Measurements from ENCODE around the gene PXDC1.
"Not testable (repeated sequence)": the region's sequence is repeated elsewhere in the genome, so short reads cannot be mapped to it uniquely, and the experiment has no call there.

PXDC1 gene

DNA sequence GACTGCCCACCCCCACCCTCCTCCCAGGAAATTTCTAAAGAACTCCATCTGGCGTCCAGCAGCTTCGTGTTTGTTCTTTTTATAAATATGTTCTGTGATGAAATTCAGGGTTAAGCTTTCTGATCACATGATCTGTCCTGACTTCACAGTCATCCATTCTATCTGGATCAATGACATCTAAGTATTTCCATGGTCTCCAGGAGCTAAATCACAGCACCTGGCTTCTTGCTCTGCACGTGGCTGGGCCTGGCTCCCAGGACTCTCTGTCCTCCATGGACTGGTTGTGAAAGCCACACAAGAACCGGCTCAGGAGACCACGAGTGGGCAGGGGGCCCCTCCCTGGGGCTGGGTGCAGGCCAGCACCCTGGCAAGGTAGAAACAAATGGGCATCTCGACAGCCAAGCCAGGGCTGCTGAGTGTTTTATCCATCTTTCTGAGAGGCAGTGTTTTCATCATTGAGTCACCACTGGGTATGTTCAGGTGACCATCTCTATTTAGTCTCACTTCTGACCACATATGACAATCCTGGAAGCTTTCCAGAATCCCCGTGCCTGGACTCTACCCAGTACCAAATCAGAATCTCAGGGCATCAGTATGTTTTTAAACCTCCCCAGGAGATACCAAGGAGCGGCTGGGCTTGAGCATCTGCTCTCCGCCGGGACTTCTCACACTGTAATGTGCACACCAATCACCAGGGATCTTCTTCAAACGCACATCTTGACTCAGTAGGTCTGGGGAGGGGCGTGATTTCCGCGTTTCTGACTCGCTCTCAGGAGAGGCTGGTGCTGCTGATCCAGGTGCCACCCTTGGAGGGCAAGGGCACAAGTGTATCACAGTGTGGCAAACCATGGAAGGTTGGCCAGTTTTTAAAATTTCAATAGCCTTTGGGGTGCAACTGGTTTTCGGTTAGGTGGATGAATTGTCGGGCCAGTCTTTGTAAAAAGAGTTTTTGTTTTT, 31.6 kb upstream of the PXDC1 start:
- DNase-seq (ENCODE audit: extremely low read depth in 1 of 2, low read depth in 1 of 2): no peak

DNA sequence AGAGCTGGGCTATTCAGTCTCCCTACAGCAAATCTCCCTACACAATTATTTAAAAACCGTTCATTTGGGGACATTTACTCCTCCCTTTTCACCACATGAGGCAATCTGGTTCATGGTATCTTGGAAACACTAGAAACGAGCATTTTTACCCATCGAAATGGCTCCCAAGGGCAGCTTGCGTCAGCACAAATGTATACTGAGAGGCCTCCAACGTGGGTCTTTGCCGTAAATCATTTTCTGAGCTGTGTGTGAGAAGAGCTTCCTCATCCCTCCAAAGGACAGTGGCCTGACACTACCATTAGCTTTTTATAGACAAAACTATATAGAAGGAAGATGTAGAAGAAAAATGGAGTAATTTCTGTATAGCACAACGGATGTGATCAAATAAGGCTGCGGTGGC, 30.0 kb upstream of the PXDC1 start:
- DNase-seq (ENCODE audit: extremely low read depth in 1 of 2, low read depth in 1 of 2): no peak

DNA sequence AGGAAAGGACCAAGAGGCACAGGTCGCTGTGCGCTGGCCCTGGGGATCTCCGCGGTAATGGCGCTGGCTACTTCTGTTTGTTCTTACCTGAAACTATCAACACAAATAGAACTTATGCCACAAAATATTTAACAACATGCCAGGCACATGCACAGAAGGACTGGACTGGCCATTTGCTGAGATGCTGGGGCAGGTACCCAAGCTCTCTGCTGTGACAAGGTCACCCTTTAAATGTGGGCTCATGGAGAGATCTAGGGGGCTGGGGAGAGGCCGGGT, 28.0 kb upstream of the PXDC1 start:
- DNase-seq (ENCODE audit: extremely low read depth in 1 of 2, low read depth in 1 of 2): no peak

DNA sequence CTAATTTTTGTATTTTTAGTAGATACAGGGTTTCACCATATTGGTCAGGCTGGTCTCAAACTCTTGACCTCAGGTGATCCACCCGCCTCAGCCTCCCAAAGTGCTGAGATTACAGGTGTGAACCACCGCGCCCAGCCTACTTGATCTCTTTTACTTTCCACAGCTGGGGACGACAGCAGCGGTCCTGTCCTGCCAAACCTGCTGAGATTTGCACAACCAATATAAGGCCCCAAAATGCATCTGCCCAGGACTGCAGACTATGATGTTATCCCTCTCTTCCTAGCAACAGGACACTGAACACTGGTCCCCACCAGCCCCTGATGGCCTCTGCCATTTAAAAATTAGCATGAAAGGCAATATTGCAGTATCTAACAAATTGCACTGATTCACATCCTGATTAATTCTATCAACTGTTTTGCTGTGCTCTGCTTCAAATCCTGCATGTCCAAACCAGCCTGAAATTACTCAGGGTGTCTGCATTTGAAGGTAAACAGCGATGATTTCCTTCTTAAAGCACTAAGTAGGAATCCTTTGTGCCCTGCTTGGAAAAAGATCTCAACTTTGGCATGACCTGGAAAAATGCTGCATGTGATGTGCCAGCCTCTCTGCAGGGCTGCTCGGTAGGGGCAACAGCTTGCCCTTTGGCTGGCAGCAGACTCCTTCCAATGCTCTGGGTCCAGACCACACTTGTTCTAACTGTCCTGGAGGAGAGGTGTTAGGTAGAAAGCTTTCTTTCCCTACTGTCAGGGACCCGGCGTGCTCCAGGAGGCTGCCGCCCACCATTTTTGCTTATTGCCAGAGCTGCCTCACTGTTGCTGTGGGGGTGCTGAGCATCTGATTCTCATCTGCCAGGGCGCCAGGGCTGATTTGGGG, 27.4 kb upstream of the PXDC1 start:
- DNase-seq (ENCODE audit: extremely low read depth in 1 of 2, low read depth in 1 of 2): no peak

DNA sequence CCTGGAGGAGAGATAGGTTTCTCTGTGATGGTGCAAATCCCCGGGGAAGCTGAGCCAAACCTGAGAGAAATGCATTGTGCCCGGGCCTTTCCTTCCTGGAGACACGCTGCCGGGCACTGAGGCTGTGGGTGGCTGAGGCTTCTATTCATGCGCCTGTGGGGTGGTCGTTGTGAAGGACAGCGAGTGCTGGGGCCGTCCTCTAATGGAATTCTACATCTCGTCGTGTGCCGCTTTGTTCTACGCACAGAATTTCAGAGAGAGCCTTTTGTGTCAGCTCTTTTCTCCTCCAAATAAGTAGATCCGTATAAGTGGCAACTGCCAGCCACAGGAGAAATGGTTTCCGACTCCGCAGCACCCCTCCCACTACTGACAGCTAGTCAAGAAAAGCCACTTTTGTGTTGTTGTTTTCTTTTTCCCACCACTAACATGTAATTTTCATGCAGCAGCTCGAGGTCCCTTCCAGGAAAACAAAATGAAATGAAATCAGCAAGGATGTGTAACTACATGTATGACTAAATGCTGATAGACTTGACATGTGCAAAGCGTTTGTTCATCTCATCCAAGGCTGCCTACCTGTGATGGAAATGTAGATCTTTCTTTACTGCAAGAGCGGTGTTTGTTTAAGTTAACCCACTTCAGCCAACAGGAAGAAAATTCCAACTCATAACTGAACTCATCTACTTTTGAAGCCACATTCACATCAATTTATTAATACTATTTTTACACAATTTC, 26.4 kb upstream of the PXDC1 start:
- DNase-seq (ENCODE audit: extremely low read depth in 1 of 2, low read depth in 1 of 2): no peak

DNA sequence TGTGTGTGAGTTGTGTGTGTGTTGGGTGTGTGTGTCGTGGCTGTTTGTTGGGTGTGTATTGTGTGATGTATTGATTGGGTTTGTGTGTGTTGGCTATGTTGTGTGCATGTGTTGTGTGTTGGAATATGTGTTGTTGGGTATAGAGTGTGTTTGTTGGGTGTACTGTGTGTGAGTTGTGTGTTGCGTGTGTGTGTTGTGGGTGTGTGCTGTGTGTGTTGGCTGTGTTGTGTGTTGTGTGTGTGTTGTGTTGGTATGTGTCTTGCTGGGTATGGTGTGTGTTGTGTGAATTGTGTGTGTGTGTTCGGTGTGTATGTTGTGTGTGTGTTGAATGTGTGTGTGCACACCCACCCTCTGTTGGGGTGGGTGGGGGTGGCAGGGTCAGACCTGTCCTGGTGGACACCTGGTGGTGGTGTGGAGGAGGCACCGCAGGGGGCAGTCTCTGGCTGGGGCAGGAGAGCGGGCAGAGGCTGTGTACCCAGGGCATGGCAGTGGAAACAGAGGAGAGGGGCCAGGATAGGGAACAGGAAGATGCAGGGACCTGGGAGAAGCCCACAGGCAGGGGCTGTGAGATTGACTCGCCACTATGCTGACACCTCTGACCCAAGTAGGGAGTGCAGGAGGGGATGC, 25.5 kb upstream of the PXDC1 start:
- DNase-seq (ENCODE audit: extremely low read depth in 1 of 2, low read depth in 1 of 2): no peak

DNA sequence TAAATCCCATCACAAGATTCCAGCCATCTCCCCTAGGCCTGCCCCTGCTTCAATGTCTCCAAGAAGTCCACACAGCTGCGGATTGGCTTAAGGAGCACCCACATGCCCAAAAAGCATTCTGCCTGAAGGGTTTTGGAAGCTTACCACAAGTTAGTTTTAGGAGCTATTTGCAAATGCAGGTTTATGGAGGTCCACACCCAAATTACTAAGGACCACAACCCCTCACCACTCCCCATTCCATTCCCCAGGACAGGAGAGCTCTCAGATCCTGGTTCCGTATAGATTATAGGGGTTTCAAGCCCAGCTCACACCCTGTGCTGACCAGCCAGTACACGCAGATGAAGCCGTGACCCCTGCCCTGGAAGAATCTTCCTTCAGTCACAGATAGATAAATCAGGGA, 24.3 kb upstream of the PXDC1 start:
- DNase-seq (ENCODE audit: extremely low read depth in 1 of 2, low read depth in 1 of 2): no peak

DNA sequence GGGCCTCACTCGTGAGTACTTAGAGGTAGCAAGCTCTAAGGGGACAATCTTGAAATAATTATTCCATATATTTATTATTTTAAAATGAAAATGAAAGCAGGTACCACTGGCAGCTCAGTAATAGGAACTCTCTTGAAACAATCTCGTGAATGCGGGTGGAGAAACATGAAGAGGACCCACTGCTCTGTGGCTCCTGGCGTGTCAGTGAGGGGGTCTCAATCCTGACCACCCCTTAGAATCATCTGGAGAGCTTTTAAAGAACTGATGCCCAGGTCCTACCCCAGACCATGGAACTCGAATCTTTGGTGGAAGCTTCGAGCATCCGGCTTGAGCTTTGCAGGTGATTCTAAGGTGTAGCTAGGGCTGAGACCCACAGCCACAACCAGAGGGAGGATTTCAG, 23.9 kb upstream of the PXDC1 start:
- DNase-seq (ENCODE audit: extremely low read depth in 1 of 2, low read depth in 1 of 2): no peak

DNA sequence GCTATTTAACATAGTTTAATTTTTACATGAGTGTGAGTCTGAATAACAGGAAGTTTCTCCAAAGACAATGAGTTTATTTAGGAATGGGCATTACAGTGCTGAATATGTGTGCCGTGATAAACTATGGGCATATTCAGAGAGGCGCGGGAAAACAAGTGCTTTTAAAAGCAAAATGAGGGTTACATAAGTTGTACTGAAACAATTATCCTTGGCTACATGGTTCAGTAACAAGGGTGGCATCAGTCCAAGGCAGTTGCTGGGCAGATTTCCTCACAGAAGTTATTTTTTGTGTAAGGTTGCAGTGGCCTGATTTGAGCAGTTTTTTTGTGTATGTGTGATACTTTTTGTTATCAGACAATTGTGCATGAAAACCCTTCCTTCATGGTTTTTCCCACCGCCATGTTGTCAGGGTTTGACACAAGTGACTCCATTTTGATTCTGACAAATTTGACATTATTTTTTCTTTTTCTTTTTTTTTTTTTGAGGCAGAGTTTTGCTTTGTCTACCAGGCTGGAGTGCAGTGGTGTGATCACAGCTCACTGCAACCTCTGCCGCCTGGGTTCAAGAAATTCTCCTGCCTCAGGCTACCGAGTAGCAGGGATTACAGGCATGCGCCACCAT, 22.3 kb upstream of the PXDC1 start:
- no peak for DNase-seq (ENCODE audit: extremely low read depth in 1 of 2, low read depth in 1 of 2)

DNA sequence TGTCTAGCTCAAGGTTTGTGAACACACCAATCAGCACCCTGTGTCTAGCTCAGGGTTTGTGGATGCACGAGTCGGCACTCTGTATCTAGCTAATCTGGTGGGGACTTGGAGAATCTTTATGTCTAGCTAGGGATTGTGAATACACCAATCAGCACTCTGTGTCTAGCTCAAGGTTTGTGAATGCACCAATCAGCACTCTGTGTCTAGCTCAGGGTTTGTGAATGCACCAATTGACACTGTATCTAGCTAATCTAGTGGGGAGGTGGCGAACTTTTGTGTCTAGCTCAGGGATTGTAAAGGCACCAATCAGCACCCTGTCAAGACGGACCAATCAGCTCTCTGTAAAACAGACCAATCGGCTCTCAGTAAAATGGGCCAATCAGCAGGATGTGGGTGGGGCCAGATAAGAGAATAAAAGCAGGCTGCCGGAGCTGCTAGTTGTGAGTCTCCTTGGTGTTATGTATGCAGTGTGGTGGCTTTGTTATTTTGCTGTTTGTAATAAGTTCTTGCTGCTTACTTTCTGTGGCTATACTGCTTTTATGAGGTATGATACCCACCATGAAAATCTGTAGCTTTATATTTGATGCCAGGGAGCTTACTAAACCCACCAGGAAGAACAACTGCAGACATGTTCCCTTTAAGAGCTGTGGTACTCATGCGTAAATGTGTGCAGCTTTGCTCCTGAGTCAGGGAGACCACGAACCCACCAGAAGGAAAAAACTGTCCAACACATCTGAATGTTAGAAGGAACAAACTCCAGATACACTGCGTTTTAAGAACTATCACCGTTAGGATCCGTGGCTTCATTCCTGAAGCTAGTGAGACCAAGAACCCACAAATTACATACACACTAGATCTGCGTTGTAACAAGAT, 20.9 kb upstream of the PXDC1 start:
- not testable (repeated sequence) for DNase-seq (ENCODE audit: extremely low read depth in 1 of 2, low read depth in 1 of 2)

DNA sequence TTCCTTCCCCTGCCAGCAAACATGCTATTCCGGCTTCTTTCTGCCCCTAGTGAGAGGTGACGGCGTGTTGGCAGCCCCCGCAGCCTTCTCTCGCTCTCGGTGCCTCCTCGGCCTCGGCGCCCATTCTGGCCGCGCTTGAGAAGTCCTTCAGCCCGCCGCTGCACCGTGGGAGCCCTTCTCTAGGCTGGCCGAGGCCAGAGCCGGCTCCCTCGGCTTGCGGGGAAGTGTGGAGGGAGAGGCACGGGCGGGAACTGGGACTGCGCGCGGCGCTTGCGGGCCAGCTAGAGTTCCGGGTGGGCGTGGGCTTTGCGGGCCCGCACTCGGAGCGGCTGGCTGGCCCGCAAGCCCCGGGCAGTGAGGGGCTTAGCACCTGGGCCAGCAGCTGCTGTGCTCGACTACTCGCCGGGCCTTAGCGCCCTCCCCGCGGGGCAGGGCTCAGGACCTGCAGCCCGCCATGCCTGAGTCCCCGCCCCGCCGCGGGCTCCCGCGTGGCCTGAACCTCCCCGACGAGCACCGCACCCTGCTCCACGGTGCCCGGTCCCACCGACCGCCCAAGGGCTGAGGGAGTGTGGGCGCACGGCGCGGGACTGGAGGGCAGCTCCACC, 20.0 kb upstream of the PXDC1 start:
- no peak for DNase-seq (ENCODE audit: extremely low read depth in 1 of 2, low read depth in 1 of 2)

DNA sequence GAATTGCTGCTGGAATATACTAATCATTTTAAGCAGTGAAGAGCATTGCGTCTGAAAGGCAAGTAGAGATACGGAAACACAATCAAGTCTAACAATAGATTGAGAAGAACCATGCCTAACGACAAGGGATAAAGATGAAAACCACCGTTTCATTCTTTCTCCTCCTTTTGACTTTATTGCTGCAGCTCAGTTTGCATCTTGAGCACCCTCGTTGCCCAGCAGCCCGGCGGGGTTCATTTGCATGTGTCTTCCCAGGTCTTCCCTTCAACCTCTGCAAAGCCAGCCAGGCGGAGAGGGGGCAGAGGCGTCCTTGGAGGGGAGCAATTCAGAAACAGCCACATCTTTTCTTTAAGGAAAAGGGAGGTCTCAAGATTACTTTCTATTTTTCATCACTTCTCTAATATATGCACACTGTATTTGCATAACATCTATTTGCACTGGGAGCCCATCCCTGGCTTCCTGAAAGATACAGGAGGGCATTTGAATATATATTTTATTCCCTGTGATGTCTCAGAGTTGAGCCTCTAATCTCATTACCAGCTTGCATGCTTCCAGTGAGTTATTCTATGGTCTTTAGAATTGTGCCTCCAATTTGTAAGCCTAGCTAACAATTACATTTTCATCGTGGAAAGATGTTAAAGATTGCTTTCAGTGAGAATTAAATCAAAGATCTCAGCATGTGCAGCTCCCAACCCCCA, 18.7 kb upstream of the PXDC1 start:
- DNase-seq (ENCODE audit: extremely low read depth in 1 of 2, low read depth in 1 of 2): no peak

DNA sequence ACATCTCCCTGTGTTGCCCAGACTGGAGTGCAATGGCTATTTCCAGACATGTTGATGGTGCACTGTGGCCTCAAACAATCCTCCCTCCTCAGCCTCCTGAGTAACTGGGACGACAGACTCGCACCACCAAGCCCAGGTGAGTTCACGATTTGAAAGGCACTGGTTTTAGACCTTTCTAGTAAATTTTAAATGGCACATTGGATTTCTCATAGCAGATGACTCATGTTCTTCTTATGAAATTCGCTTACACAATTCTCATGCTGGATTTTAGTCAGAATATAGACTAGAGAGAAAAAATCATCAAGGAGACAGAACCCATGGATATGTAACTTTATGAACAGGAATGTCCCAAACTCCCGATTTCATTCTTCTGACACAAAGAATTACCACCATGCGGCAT, 18.1 kb upstream of the PXDC1 start:
- no peak for DNase-seq (ENCODE audit: extremely low read depth in 1 of 2, low read depth in 1 of 2)

DNA sequence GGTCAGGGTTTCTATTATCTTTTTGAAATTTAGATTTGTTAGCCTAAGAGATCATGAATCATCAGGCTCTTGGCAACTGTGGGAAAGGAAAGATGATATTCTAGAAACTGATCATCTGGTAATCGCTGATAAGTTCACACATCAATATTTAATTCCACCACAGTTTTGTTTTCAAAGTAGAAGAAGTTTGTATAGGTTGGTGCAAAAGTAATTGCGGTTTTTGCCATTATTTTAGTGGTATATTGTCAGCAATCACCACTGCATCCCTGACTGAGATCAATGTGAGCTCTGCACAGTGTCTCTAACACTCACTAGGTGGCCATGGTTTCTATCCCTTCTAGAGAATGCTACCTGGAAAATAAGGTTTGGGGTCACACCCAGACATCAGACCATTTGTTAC, 17.0 kb upstream of the PXDC1 start:
- no peak for DNase-seq (ENCODE audit: extremely low read depth in 1 of 2, low read depth in 1 of 2)

DNA sequence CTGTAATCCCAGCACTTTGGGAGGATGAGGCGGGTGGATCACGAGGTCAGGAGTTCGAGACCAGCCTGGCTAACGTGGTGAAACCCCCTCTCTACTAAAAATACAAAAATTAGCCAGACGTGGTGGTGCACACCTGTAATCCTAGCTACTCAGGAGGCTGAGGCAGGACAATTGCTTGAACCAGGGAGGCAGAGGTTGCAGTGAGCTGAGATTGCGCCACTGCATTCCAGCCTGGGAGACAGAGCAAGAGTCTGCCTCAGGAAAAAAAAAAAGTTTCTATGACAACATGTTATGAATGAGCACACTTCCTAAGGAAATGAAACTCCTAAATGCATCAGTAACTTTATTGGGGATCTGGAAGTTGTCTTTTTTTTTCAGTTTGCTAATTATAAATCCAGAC, 16.0 kb upstream of the PXDC1 start:
- DNase-seq (ENCODE audit: extremely low read depth in 1 of 2, low read depth in 1 of 2): not testable (repeated sequence)

DNA sequence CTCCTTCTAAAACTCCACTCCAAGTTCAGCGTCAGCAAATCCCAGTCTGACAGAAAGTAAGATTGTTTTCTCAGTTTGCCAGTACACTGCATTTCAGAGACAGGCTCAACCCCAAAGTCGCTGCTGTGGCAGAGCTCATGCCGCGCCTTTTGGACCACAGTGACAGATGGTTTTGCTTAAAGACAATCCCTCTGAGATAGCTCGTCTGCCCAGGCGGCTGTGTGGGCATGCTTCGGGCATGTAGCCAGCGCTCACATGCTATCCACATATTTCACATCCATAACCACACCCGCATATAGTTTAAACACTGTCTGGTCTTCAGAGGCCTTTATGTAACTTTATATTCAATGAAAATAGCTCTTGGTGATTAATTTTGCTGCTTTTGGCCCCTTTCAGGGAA, 14.7 kb upstream of the PXDC1 start:
- no peak for DNase-seq (ENCODE audit: extremely low read depth in 1 of 2, low read depth in 1 of 2)

DNA sequence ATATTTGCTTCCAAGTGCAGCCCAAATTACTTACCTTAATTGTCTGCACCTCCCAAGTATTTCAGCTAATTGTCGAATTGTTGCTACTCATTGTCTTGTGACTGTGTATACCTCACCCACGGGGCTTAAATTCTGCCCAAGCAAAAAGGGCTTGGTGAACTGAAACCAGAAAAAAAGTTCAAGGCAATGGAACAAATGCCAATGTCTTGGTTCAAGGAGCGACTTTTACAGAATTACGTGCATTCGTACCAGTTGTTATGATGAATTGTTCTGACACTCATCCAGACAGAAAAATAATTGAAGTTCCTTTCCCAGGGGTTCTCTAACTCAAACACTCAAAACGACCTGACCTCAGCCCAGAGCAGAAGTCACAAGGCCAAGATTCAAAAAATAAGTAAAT, 13.9 kb upstream of the PXDC1 start:
- DNase-seq (ENCODE audit: extremely low read depth in 1 of 2, low read depth in 1 of 2): no peak

DNA sequence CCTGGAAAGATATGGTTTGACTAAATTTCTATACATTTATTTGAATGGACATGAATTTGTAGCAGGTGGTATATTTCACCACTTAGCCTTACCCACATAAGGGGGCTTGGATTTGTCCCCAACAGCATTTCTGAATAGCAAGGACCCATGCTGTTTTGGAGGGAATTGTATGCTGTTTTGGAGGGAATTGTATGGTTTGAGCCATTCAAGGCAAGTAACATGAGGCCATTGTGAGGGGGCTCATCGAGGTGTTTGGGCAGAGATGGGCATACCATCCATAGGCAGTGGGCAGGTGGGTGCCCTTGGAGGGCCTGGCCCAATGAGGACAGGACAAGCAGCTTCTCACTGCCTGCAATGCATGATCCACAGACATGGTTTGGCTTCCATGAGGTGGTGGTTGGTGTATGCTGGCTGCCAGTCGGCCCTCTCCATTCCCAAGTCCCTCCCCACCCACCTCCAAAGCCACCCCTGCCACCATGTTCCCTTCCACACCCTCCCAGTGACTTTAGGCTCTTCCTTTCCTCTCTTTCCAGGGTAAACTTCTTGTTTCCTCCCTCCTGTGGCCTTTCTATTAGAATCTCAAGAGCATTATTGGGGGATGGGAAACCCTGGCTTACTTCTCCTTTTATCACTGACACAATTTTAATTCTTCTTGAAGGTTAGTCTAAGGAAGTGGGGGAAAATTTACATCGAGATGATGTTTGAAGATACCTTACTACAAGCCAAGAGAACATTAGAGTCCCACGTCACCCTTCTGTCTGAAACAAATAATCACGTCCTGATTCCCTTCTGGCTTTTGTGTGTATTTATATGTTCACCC, 13.2 kb upstream of the PXDC1 start:
- DNase-seq (ENCODE audit: extremely low read depth in 1 of 2, low read depth in 1 of 2): no peak
